GM21447 (cell line): ENCODE results near the gene LGALS12.

Experiments used
- ATAC-seq: cut with Tn5 transposase; IDR thresholded peaks from one replicate; pipeline ENCODE4 v1.9.1; 2021; ENCODE audit not compliant: unreplicated experiment

Gene LGALS12

DNA sequence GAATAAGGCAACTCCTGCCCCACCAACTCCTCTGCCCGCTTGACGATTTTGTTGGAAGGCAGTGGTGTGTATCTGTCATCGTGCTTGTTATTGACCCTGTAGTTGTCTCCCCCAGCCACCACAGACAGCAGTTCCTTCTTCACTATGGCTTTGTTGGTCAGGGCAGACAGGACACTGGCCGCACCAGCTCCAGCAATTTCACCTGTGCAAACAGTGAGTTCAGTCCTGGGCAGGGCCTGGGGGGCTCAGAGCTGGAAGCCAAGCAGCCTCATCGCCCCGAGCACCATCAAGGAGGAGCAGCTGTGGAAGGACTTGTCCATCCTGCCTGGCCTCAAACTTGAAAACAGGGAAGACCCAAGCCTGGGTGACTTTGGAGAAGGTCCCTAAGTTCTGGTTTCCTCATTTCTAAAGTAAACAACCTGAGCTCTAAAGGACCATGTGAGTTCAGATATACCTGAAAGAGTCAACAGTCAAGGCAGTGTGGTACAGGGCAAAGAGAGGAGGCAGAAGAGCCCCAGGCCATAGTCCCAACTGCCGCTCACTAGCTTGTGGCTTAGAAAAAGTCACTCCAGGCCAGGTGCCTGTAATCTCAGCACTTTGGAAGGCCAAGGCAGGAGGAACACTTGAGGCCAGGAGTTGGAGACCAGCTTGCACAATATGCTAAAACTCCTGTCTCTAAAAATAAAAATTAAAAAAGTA, 52.7 kb downstream of the LGALS12 start:
- no peak for ATAC-seq

DNA sequence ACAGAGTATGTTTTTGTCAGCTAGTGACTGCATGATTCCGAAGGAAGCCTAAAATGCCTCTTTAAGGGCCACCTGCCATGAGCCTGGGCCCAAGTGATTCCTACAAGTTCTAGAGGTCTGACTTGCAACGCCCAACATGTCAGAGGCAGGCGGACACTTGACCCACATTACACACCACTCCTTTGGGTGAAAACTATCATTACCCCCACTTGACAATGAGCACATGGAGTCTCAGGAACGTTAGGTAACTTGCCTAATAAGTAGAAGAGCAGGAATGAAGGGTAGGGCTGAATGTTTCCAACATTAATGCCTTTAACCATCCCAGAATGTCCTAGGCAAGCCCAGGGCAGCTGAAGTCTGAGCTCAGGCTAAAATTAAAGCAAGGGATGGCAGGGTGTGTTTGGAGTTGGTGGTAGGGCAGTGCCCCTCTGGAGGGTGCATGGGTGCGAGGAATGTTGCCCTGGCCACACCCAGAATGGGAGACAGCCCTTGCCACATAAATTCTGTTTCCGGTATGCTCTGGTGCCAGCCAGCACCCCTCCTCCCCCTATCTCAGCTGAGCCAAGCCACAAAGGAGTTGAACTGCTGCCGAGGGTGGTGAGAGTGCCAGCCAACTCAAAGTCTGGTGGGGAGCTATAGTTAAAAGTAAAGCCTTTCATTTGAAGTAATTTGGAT, 54.8 kb downstream of the LGALS12 start:
- no peak for ATAC-seq

DNA sequence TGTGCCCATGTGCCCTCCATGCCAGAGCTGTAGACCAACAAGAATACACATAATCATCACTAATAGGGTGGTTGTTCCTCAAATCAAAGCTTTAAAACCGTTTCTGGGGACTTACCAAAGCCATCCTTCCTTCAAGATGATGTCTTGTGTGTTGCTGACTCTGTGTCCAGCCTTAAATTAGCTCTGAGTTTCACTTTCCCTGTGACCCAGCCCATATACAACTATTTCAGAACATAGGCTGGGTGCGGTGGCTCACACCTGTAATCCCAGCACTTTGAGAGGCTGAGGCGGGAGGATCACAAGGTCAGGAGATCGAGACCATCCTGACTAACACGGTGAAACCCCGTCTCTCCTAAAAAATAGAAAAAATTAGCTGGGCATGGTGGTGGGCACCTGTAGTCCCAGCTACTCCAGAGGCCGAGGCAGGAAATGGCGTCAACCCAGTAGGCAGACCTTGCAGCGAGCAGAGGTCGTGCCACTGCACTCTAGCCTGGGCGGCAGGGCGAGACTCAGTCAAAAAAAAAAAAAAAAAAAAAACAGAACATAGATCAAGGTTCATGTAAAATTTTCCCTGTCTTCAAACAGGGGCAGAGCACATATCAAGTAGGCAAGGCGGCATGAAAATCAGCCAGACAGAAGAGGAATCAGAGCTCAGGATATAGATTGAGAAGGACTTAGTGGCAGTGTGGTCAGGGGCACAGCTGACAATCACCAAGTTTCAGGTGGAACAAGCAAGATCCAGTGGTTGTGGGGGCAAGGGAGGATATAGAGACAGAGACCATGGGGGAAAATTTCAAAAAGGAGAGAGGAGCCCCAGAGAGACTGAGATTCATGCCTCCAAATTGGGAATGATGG, 57.5 kb downstream of the LGALS12 start, which contains the start of gene PLAAT2:
Gene PLAAT2, minus strand, starts transcription at position 179 of the 855 bp plus-strand sequence. Its CDS starts 55 bp downstream, at position 124.
- ATAC-seq = no peak

DNA sequence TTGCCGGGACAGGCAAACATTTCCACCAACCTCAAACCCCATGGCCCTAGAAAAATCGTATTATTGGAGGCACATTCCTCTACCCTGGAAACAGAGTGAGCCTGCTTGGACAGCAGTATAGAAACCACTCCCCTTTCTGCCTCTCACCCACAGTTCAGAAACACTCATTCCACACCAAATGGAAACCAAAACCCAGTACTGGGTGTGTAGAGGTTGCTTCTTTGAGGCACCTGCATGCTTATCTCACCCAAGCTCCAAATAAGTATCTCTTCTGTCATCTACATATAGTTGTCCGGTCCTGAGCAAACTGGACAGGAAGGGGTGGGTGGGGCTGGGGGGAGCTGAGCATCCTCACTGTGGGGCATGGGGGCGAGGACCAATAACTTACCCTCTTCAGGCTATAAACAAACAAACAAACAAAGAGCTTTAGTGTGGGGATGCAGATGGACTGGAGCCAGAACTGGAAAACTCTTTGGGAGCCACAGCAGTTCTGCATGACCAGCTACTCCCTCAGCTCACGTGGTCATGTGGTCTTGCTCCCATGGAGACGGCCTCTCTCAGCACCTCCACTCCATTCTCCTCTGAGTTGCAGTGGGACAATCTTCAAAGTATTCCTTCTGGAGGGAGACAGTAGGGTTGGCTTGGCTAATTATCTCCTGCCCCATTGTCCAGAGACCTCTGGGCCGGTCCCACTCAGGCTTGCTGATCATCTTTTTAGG, 58.3 kb downstream of the LGALS12 start:
- ATAC-seq = peak; percentile 65

DNA sequence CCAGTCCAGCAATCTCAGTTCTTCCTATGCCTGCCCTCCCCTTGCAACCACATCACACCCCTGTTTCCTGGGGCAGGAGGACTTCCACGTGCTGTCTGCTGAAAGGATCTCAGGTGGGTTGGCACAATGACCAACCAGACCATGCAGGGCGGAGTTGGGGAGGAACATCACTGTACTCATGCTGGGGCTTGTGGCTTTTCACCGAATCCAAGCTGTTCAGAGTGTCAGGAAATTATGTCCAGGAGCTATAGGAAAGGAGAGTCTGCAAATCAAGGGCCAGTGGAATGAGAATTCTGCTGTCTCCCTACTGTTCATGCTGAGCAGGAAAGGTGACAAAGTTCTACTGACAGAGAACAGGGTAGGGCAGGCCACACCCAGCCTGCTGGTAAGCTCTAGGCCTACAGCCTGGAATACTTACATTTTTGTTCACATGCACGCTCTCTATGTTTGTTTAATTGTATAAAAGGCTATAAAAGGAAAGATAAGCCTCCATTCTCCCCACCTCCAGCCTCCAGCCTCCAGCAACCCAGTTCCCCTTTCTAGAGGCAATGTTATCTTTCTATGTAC, 59.0 kb downstream of the LGALS12 start:
- no peak for ATAC-seq
